ENCODE data around the gene ECM1.

Gene ECM1

DNA sequence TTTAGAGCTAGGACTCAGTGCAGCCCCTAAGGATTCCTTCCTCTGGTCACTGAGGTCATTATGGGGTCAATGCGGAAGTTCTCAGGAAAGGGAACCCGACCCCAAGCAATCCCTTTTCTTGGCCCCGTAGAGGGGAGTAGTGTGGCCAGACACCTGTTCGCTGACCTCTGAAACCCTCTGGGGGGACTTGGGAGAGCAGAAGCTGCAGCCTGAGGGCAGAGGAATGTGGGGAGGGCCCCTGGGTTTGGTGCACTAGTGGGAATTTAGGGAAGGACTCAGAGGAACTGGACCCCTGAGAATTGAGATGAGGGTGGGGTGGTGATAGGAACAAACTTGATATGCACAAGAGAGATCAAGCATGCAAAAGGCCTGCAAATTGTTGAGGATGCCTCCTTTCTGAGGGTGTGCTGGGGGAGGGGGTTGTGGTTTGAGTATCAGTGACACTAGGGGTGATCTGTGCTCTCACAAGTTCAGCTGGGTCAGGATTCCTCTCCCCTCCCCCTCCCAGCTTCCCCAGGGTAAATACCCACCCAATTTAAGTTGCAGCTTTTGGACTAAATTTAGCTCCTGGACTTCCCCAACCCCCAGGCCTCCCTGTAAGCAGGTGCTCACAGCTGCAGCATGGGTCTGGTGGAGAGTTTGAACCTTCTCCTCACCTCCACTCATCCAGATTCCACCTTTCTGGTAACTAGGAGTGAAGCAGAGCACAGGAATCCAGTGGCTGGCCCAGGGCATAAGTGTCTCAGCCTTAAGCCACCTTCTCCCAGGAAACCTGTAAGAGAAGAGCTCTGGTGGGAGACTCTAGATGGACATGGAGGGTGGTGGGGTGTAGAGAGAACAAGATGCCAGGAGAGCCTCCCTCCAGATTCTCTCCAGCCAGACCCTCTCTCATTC is 54.8 kb downstream of the ECM1 start:
- Histone ChIP-seq H3K4me3 (ENCODE audit: low read length) (peak overlapping the region; percentile 80), H3K9ac (ENCODE audit: low read length) (peak overlapping the region; percentile 94), H3K27ac (ENCODE audit: low read length) (peak overlapping the region; percentile 90), H3K4me2 (ENCODE audit: low read length) (peak overlapping the region; percentile 96), H4K20me1 (ENCODE audit: insufficient read depth, low read length) (no peaks in the 10 kb centered on the region), H3K27me3 (ENCODE audit: low read depth, low read length) (no peaks in the 10 kb centered on the region), H2AFZ (ENCODE audit: low read depth, low read length) (no peak overlapping the region), H3K79me2 (ENCODE audit: low read length) (peaks cover 55% of the 10 kb centered on the region), H3K9me3 (ENCODE audit: insufficient read depth, low read length) (no peaks in the 10 kb centered on the region), H3K4me1 (ENCODE audit: low read length) (peaks cover 70% of the 10 kb centered on the region), H3K36me3 (replicated peaks; ENCODE audit: low read depth, low read length) (no peaks in the 10 kb centered on the region)
- TF ChIP-seq, protein P1, sequence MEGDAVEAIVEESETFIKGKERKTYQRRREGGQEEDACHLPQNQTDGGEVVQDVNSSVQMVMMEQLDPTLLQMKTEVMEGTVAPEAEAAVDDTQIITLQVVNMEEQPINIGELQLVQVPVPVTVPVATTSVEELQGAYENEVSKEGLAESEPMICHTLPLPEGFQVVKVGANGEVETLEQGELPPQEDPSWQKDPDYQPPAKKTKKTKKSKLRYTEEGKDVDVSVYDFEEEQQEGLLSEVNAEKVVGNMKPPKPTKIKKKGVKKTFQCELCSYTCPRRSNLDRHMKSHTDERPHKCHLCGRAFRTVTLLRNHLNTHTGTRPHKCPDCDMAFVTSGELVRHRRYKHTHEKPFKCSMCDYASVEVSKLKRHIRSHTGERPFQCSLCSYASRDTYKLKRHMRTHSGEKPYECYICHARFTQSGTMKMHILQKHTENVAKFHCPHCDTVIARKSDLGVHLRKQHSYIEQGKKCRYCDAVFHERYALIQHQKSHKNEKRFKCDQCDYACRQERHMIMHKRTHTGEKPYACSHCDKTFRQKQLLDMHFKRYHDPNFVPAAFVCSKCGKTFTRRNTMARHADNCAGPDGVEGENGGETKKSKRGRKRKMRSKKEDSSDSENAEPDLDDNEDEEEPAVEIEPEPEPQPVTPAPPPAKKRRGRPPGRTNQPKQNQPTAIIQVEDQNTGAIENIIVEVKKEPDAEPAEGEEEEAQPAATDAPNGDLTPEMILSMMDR (IDR thresholded peaks at IDR 0.05; ENCODE audit: low read depth, low read length): no peak
- peak; percentile 84 for TF ChIP-seq EZH2phosphoT487 (IDR thresholded peaks at IDR 0.05; ENCODE audit: low read depth)

Data from OCI-LY3 (cell line).